Keratinocyte (primary cell): Measurements from ENCODE around the gene C16orf92. TPM values are rescaled to one million over a fixed set of nuclear protein-coding genes. Genes with fewer than 3 reads are reported as not detected.

Experiments
- DNase-seq: peaks from one replicate; pipeline ENCODE4 v3.0.0-alpha.2; 2011; ENCODE audit warnings: low read depth, missing footprints, low spot score
- FAIRE-seq: peaks from 2 replicates; lab custom pipeline; 2011; peaks lifted over from hg19 to GRCh38; lab: Jason Lieb, UNC
- H2AFZ ChIP-seq: 2 replicates; pipeline ENCODE4 v1.6.0; 2012; ENCODE audit warnings: low read length, control low read depth, inconsistent platforms; ENCODE audit not compliant: control insufficient read depth
- H3K27ac ChIP-seq: 2 replicates; pipeline ENCODE4 v1.5.1; 2011; ENCODE audit warnings: low read length; ENCODE audit not compliant: control insufficient read depth, insufficient read depth
- H3K27me3 ChIP-seq: 3 replicates; pipeline ENCODE4 v1.6.0; 2011; ENCODE audit warnings: low read length; ENCODE audit not compliant: control insufficient read depth, insufficient read depth; ENCODE audit errors: extremely low read depth
- H3K36me3 ChIP-seq, 2 experiments: 2 replicates in 1 of 2; 3 replicates in 1 of 2; pipeline ENCODE4 v1.5.1; 2011; ENCODE audit warnings: low read length in 2 of 2, mild to moderate bottlenecking in 1 of 2; ENCODE audit not compliant: control insufficient read depth in 2 of 2, insufficient read depth in 2 of 2; ENCODE audit errors: extremely low read depth in 1 of 2
- H3K4me1 ChIP-seq: 3 replicates; pipeline ENCODE4 v1.5.1; 2011; ENCODE audit warnings: low read length; ENCODE audit not compliant: control insufficient read depth, insufficient read depth; ENCODE audit errors: extremely low read depth
- H3K4me2 ChIP-seq: 3 replicates; pipeline ENCODE4 v1.6.0; 2011; ENCODE audit warnings: low read depth, low read length; ENCODE audit not compliant: control insufficient read depth, insufficient read depth; ENCODE audit errors: extremely low read depth
- H3K4me3 ChIP-seq, 3 experiments: fragments of 200-600 bp in 1 of 3; sonication (generic) in 1 of 3; 2 replicates in 2 of 3; 3 replicates in 1 of 3; pipeline ENCODE4 v1.5.1; 2011 to 2016; ENCODE audit warnings: low read length in 3 of 3, mild to moderate bottlenecking in 3 of 3, control low read depth in 2 of 3, inconsistent platforms in 1 of 3, low read depth in 1 of 3, mixed read lengths in 1 of 3, mixed run types in 1 of 3, moderate library complexity in 1 of 3; ENCODE audit not compliant: control insufficient read depth in 2 of 3, insufficient read depth in 2 of 3; ENCODE audit errors: extremely low read depth in 1 of 3
- H3K79me2 ChIP-seq: 2 replicates; pipeline ENCODE4 v1.6.0; 2012; ENCODE audit warnings: low read length; ENCODE audit not compliant: control insufficient read depth, insufficient read depth
- H3K9ac ChIP-seq: 3 replicates; pipeline ENCODE4 v1.6.0; 2011; ENCODE audit warnings: low read length; ENCODE audit not compliant: control insufficient read depth, insufficient read depth; ENCODE audit errors: extremely low read depth
- H3K9me1 ChIP-seq: 3 replicates; pipeline ENCODE4 v1.6.0; 2011; ENCODE audit warnings: low read length; ENCODE audit not compliant: control insufficient read depth, insufficient read depth; ENCODE audit errors: extremely low read depth
- H3K9me3 ChIP-seq: 2 replicates; pipeline ENCODE4 v1.5.1; 2012; ENCODE audit warnings: low read depth, low read length; ENCODE audit not compliant: control insufficient read depth
- H4K20me1 ChIP-seq: 3 replicates; pipeline ENCODE4 v1.6.0; 2011; ENCODE audit warnings: low read length; ENCODE audit not compliant: control insufficient read depth, insufficient read depth; ENCODE audit errors: extremely low read depth
- EZH2 ChIP-seq: IDR thresholded peaks from one replicate; pipeline ENCODE4 v1.6.1; 2012; ENCODE audit warnings: inconsistent platforms, mild to moderate bottlenecking, low read length, moderate library complexity
- dilution Hi-C: fragments of 300-500 bp; cut with MboI; formaldehyde crosslinking; loops from one replicate; pipeline ENCODE4 v1.7.0; 2020; ENCODE audit warnings: low sequenced_read_pairs; ENCODE audit not compliant: extremely low pct_ligation_motif_present
- polyA plus RNA-seq, 5 experiments: library from polyadenylated mRNA; depleted of rRNA in 3 of 5; stranded (reverse) in 3 of 5; stranded (forward) in 1 of 5; unstranded in 1 of 5; fragments of >200 nt; gene quantifications; 1 replicate in 1 of 5; 2 replicates in 3 of 5; 3 replicates in 1 of 5; pipeline versions ENCODE4 v1.2.1 to v1.2.3, GENCODE V29; 2011 to 2012; ENCODE audit warnings: missing spikeins in 2 of 5, low read depth in 1 of 5, low replicate concordance in 1 of 5
- TF ChIP-seq, protein P1 (sequence below), 3 experiments: IDR thresholded peaks in 1 of 3; conservative IDR thresholded peaks in 1 of 3; optimal IDR thresholded peaks in 1 of 3; 2 replicates in 2 of 3; 3 replicates in 1 of 3; pipeline versions ENCODE3 to v1.5.1; 2011; ENCODE audit warnings: low read length in 3 of 3, mild to moderate bottlenecking in 3 of 3, moderate library complexity in 2 of 3, control low read depth in 1 of 3, inconsistent platforms in 1 of 3; ENCODE audit not compliant: insufficient read depth in 2 of 3; ENCODE audit errors: extremely low read depth in 1 of 3

C16orf92 gene
- polyA plus RNA-seq, 1 donor (not counting 4 experiments of a cell fraction or from before 2014, with no cell fraction given): not detected

- no peak for DNase-seq
- H3K4me2 ChIP-seq: no peak overlapping the region
- no peak overlapping the region for H3K9ac ChIP-seq
- H3K36me3 ChIP-seq: no peaks in the 10 kb centered on the region
- dilution Hi-C loops: no loop called here
- H3K9me3 ChIP-seq: no peaks in the 10 kb centered on the region
- TF ChIP-seq, protein P1, sequence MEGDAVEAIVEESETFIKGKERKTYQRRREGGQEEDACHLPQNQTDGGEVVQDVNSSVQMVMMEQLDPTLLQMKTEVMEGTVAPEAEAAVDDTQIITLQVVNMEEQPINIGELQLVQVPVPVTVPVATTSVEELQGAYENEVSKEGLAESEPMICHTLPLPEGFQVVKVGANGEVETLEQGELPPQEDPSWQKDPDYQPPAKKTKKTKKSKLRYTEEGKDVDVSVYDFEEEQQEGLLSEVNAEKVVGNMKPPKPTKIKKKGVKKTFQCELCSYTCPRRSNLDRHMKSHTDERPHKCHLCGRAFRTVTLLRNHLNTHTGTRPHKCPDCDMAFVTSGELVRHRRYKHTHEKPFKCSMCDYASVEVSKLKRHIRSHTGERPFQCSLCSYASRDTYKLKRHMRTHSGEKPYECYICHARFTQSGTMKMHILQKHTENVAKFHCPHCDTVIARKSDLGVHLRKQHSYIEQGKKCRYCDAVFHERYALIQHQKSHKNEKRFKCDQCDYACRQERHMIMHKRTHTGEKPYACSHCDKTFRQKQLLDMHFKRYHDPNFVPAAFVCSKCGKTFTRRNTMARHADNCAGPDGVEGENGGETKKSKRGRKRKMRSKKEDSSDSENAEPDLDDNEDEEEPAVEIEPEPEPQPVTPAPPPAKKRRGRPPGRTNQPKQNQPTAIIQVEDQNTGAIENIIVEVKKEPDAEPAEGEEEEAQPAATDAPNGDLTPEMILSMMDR (optimal IDR thresholded peaks at IDR 0.05 in 1 of 3, IDR thresholded peaks at IDR 0.05 in 1 of 3, conservative IDR thresholded peaks at IDR 0.05 in 1 of 3; ENCODE audit: extremely low read depth in 1 of 3, insufficient read depth in 2 of 3, low read length in 3 of 3): peak; percentile 65 to 93 (median 74)
- no peak for TF ChIP-seq EZH2
- no peak for FAIRE-seq
- no peak overlapping the region for H3K4me3 ChIP-seq
- H3K9me1 ChIP-seq: no peaks in the 10 kb centered on the region
- H3K27ac ChIP-seq: no peak overlapping the region
- no peaks in the 10 kb centered on the region for H4K20me1 ChIP-seq
- no peaks in the 10 kb centered on the region for H3K79me2 ChIP-seq
- H3K27me3 ChIP-seq: peaks cover 41% of the 10 kb centered on the region
- no peak overlapping the region for H2AFZ ChIP-seq
- H3K4me1 ChIP-seq: no peaks in the 10 kb centered on the region
These were observed 9.3 kb downstream of the C16orf92 start for GRCh38 chr16:30032083-30032819.

- FAIRE-seq: no peak
- H3K9me3 ChIP-seq: no peaks in the 10 kb centered on the region
- no peak overlapping the region for H2AFZ ChIP-seq
- TF ChIP-seq, protein P1 (optimal IDR thresholded peaks at IDR 0.05 in 1 of 3, IDR thresholded peaks at IDR 0.05 in 1 of 3, conservative IDR thresholded peaks at IDR 0.05 in 1 of 3; ENCODE audit: extremely low read depth in 1 of 3, insufficient read depth in 2 of 3, low read length in 3 of 3): no peak
- TF ChIP-seq EZH2: no peak
- H3K9me1 ChIP-seq: no peaks in the 10 kb centered on the region
- no peaks in the 10 kb centered on the region for H3K4me1 ChIP-seq
- no peak overlapping the region for H3K9ac ChIP-seq
- no peak overlapping the region for H3K4me3 ChIP-seq
- H3K27ac ChIP-seq: no peak overlapping the region
- no peak for DNase-seq
- no peaks in the 10 kb centered on the region for H4K20me1 ChIP-seq
- H3K36me3 ChIP-seq: no peaks in the 10 kb centered on the region
- H3K27me3 ChIP-seq: peaks cover 36% of the 10 kb centered on the region
- dilution Hi-C loops: no loop called here
- H3K79me2 ChIP-seq: no peaks in the 10 kb centered on the region
- H3K4me2 ChIP-seq: no peak overlapping the region
These were observed 10.3 kb downstream of the C16orf92 start for GRCh38 chr16:30033270-30033669.
